ENCODE data around the gene PEF1. TPM values are rescaled to one million over a fixed set of nuclear protein-coding genes. Genes with fewer than 3 reads are reported as not detected.

The PEF1 gene
- total and polyA plus RNA-seq, 2 experiments from 2014 or later, result 22.3 to 68.5 TPM

GRCh38 chr1:31671561-31672201 is 27.0 kb upstream of the PEF1 start (continued):
- TF ChIP-seq ZNF462 (CRISPR knock-in tag; IDR thresholded peaks at IDR 0.05), result no peak

GRCh38 chr1:31671147-31671546 is 26.5 kb upstream of the PEF1 start:
- Histone ChIP-seq H3F3A (replicated peaks; ENCODE audit: low read depth) (no peaks in the 10 kb centered on the region), H3K4me1 (ENCODE audit: insufficient read depth) (peaks cover 11% of the 10 kb centered on the region), H3K9me2 (ENCODE audit: insufficient read depth) (no peaks in the 10 kb centered on the region), H3K27me3 (ENCODE audit: insufficient read depth) (no peaks in the 10 kb centered on the region), H3K4me2 (no peak overlapping the region), H4K20me1 (replicated peaks; ENCODE audit: insufficient read depth) (no peaks in the 10 kb centered on the region), H3K79me2 (replicated peaks; ENCODE audit: insufficient read depth) (no peaks in the 10 kb centered on the region), H3K4me3 (no peak overlapping the region), H2AFZ (no peak overlapping the region), H3K27ac (ENCODE audit: low read depth) (no peak overlapping the region), H3K36me3 (ENCODE audit: insufficient read depth) (no peaks in the 10 kb centered on the region)
- ATAC-seq (no peak), DNase-seq (ENCODE audit: low spot score) (no peak)
- H3K4me3 Mint-ChIP-seq, result no peak overlapping the region; the same call in 2 of the 3 replicates
- no peaks in the 10 kb centered on the region for H3K36me3 Mint-ChIP-seq (ENCODE audit: low read depth)
- H3K9me3 Mint-ChIP-seq, result no peaks in the 10 kb centered on the region
- H3K27ac Mint-ChIP-seq, result no peak overlapping the region
- peaks cover 34% of the 10 kb centered on the region for H3K4me1 Mint-ChIP-seq
- H3K27me3 Mint-ChIP-seq (ENCODE audit: insufficient read depth, low read depth, poor library complexity), result peaks cover 12% of the 10 kb centered on the region
- TF ChIP-seq ZNF114 (CRISPR knock-in tag; IDR thresholded peaks at IDR 0.05) (no peak), EZH2phosphoT487 (IDR thresholded peaks at IDR 0.05; ENCODE audit: unreplicated experiment) (no peak), JUNB (IDR thresholded peaks at IDR 0.05; ENCODE audit: unreplicated experiment) (no peak), NANOG (IDR thresholded peaks at IDR 0.05; ENCODE audit: borderline replicate concordance) (no peak), ZNF462 (CRISPR knock-in tag; IDR thresholded peaks at IDR 0.05) (no peak), CREB1 (CRISPR knock-in tag; IDR thresholded peaks at IDR 0.05; ENCODE audit: low read depth) (no peak)

Data from GM23338 (cell line).